ENCODE results near the gene KRTAP10-4. TPM values are rescaled to one million over a fixed set of nuclear protein-coding genes. Genes with fewer than 3 reads are reported as not detected.

Gene KRTAP10-4
- total RNA-seq, 1 donor from 2014 or later: not detected

DNA sequence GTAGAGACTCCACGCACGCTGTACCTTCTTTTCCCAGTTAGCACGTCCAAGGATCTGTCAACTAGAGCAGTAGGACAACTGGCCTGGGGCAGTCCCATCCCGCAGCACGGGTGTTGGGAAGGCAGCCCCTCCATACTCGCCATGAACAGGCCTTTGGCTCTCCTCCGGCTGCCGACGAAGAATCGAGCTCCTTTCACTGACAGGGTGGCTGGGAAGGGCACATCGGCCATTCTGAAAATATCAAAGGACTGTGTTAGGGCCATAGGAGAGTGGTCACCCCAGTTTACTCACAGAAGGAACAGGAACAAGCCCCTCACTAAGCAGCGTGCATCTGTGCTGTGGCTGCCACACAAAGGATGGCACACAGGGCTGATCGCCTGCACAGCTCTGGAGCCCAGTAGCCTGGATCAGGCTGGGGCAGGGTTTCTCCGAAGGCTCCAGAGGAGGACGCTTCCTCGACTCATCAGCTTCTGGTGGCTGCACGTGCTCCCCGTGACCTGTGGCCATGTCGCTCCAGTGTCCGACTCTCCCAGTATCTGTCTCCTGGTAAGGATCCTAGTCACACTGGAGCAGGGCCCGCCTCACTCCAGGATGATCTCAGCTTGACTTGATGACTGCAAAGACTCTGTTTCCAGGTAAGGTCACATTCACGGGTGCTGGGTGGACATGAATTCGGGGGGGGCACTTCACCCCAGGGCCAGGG, 42.5 kb upstream of the KRTAP10-4 start:
- no peak overlapping the region for H3K4me3 ChIP-seq
- no peaks in the 10 kb centered on the region for H3K9me3 ChIP-seq
- peak in 1 of 2 donors; percentile 31 for DNase-seq (ENCODE audit: low spot score in 2 of 2)

DNA sequence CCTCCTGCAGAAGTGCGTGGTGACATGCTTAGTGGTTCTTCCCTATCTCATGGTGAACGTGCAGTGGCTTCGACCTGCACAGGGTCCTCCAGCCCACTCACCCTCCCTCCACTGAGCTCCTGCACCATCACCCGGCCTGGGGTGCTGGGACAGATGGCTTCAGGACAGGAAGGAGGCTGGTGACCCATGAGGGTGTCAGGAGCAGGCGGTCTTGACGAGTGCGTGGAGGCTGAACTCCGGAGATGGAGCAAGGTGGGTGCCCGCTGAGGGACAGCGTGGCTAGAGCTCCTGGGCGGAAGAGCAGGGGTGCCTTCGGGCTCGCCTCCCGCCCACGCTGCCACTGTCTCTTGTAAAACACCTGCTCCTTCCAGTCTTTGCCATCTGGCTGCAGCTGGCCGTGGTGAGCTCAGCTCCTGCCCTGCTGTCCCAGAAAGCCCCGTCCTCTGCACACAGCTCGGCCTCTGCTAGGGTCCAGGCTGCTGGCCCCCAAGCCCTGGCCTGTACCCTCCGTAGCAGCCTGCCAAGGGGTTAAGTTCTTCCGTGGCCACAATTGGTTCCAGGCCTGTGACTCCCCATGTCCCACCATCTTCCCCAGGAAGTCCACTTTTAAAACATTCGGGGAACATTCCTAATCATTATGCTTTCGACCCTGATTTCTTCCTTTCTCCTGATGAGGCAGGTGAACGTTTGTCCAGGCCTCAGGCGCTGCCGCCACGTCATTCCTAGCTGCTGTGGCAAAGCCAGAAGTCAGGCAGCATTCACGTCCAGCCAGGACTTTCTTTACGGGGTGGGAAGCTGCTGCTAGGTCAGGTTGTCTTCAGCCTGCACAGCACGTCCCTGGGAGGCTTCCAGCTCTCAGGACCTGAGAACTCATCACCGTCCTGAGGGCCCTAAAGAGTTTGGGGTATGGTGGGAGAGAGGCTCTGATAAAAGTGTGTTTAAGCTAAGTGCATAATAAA, 41.6 kb upstream of the KRTAP10-4 start:
- Histone ChIP-seq H3K4me1 (no peaks in the 10 kb centered on the region), H3K27ac (no peak overlapping the region), H3K9me3 (no peaks in the 10 kb centered on the region), H3K36me3 (no peaks in the 10 kb centered on the region), H3K4me3 (no peak overlapping the region), H3K27me3 (no peaks in the 10 kb centered on the region)
- intact Hi-C loops (cut with DNase I): no loop called here
- TF ChIP-seq, protein P1, sequence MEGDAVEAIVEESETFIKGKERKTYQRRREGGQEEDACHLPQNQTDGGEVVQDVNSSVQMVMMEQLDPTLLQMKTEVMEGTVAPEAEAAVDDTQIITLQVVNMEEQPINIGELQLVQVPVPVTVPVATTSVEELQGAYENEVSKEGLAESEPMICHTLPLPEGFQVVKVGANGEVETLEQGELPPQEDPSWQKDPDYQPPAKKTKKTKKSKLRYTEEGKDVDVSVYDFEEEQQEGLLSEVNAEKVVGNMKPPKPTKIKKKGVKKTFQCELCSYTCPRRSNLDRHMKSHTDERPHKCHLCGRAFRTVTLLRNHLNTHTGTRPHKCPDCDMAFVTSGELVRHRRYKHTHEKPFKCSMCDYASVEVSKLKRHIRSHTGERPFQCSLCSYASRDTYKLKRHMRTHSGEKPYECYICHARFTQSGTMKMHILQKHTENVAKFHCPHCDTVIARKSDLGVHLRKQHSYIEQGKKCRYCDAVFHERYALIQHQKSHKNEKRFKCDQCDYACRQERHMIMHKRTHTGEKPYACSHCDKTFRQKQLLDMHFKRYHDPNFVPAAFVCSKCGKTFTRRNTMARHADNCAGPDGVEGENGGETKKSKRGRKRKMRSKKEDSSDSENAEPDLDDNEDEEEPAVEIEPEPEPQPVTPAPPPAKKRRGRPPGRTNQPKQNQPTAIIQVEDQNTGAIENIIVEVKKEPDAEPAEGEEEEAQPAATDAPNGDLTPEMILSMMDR (IDR thresholded peaks at IDR 0.05): no peak
- peak in 1 of 2 donors; percentile 54 for DNase-seq (ENCODE audit: low spot score in 2 of 2)

More for the DNA sequence above, 42.5 kb upstream of the KRTAP10-4 start:
- Histone ChIP-seq H3K36me3 (no peaks in the 10 kb centered on the region), H3K4me1 (no peaks in the 10 kb centered on the region), H3K27me3 (no peaks in the 10 kb centered on the region), H3K27ac (no peak overlapping the region)
- intact Hi-C loops (cut with DNase I): no loop called here
- TF ChIP-seq, protein P1 (IDR thresholded peaks at IDR 0.05): no peak

DNA sequence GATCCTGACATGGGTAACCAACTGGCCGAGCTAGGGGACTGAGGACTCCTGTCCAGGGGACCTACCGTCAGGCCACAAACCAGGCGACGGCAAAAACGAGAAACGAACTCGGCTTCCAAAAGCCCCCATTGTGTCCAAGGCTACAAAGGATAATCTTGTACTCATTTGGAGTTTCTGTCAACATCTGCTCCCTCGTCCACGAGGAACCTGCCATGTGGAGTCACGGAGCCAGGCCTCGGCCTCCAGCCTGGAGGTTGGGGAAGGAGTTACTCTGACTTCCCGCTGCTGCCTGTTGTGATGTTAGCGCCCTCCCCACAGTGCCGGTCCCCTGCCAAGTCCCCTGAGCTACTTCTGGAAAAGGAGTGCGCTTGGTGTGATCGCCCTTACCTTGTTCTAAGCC, 40.8 kb upstream of the KRTAP10-4 start:
- Histone ChIP-seq H3K27me3 (no peaks in the 10 kb centered on the region), H3K36me3 (no peaks in the 10 kb centered on the region), H3K9me3 (no peaks in the 10 kb centered on the region), H3K4me3 (no peak overlapping the region), H3K4me1 (no peaks in the 10 kb centered on the region), H3K27ac (no peak overlapping the region)
- TF ChIP-seq, protein P1 (IDR thresholded peaks at IDR 0.05): no peak
- DNase-seq (ENCODE audit: low spot score in 2 of 2): peak in 1 of 2 donors; percentile 37
- intact Hi-C loops (cut with DNase I): no loop called here

DNA sequence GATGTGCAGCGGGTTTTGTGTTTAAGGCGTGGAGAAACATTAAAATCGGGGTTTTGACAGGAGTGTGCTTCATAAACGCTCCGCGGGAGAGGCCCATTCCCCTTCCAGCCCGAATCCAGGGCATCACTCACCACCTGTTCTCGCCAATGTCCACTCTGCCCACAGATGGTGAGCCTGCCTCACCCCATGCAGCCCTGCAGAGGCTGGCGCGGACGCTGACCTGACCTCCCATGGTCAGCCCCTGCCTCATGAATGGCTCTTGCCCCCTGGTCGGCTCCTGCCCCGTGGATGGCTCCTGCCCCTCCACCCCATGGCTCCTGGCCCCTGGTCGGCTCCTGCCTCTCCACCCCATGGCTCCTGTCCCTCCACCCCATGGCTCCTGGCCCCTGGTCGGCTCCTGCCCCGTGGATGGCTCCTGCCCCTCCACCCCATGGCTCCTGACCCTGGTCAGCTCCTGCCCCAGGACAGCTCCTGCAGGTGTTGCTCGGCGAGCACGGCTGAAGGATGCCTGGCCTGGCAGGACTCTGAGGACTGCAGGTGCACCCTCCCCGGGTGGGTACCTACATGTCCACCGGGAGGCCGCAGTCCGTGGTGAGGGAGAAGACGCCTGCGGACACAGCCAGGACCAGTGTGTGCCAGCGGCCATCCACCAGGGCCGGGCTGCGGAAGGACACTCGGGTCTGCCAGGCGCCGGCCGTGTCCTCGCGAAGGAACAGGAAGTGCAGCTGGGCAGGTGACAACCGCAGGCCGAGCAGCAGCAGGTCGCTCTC, 40.2 kb upstream of the KRTAP10-4 start:
- Histone ChIP-seq H3K27me3 (no peaks in the 10 kb centered on the region), H3K36me3 (no peaks in the 10 kb centered on the region), H3K4me3 (no peak overlapping the region), H3K27ac (no peak overlapping the region), H3K4me1 (no peaks in the 10 kb centered on the region), H3K9me3 (no peaks in the 10 kb centered on the region)
- intact Hi-C loops (cut with DNase I): no loop called here
- DNase-seq (ENCODE audit: low spot score in 2 of 2): peak in 1 of 2 donors; percentile 52
- TF ChIP-seq, protein P1 (IDR thresholded peaks at IDR 0.05): no peak

DNA sequence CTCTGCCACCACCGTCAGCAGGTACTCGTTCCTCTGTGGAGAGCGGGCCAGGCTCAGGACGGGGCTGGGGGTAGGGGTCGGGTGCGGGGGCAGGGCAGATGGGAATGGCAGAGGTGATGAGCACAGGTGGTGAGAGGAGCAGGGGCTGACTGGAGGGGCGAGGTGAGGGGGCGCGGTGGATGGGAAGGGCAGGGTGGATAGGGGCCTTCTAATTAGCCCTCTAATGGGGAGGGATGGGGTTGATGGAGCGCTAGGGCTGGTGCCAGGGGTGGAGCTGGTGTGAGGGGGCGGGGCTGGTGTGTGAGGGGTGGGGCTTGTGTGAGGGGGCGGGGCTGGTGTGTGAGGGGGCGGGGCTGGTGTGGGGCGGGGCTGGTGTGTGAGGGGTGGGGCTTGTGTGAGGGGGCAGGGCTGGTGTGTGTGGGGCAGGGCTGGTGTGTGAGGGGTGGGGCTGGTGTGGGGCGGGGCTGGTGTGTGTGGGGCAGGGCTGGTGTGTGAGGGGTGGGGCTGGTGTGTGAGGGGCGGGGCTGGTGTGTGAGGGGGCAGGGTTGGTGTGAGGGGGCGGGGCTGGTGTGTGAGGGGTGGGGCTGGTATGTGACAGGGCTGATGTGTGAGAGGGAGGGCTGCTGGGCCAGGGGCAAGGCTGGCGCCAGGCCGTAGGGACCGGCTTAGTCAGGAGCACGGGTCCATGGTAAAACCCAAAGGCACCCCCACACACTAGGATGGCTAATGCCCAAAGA, 39.5 kb upstream of the KRTAP10-4 start:
- Histone ChIP-seq H3K27ac (no peak overlapping the region), H3K9me3 (no peaks in the 10 kb centered on the region), H3K4me3 (no peak overlapping the region), H3K36me3 (no peaks in the 10 kb centered on the region), H3K27me3 (no peaks in the 10 kb centered on the region), H3K4me1 (no peaks in the 10 kb centered on the region)
- peak in 1 of 2 donors; percentile 42 for DNase-seq (ENCODE audit: low spot score in 2 of 2)
- TF ChIP-seq, protein P1 (IDR thresholded peaks at IDR 0.05): no peak
- intact Hi-C loops (cut with DNase I): no loop called here

Measured in ascending aorta (tissue), 2 donors.